Measurements from ENCODE around the gene PLK2.

DNA sequence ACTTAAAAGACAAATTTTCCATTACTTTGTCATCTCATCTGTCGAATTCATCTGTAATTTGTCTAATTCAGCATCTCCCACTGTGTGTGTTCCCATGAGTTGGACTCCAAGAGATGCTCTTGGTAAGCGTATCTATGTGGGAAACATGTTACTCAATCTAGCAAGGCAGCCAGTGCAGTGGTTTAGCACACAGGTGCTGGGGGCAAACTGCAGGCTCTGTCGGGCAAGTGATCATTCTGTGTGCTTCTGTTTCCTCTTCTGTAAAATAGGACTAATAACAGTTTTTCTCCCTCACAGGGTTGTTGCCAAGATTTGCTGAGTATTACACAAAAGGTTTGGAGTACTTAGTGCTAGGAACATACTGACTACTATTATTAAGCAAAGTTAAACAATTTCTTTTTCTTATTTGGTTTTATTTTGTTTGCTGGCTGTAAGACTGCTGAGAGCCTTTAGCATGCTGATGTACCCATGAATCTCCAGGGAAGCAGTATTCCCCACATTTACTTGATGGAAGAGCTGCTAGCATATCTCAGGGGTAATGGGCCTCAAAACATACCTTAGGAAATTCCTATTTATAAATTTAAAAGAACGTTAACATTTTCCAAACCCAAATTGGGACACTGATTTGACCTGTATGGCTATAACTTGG is 30.6 kb upstream of the PLK2 start:
- no peak for TF ChIP-seq CTCF (IDR thresholded peaks at IDR 0.05; ENCODE audit: poor library complexity)
- TF ChIP-seq EZH2phosphoT487 (IDR thresholded peaks at IDR 0.05; ENCODE audit: low read depth, severe bottlenecking, unreplicated experiment): no peak
- no peak for TF ChIP-seq EZH2 (IDR thresholded peaks at IDR 0.05; ENCODE audit: borderline replicate concordance)

Measured in hepatocyte (in vitro differentiated cells).